DOHH2 (cell line): Measurements from ENCODE around the gene RDH11.

Experiments used
- H3F3A ChIP-seq: fragments of 200-600 bp; sonication (generic), shearing (Covaris generic); 2 replicates; pipeline ENCODE4 v1.6.0; 2016; ENCODE audit warnings: antibody characterized with exemption, mild to moderate bottlenecking; ENCODE audit not compliant: control insufficient read depth, insufficient read depth
- H3K27ac ChIP-seq: fragments of 200-600 bp; sonication (generic); 2 replicates; pipeline ENCODE4 v1.5.1; 2014; ENCODE audit warnings: low read depth, mild to moderate bottlenecking, low read length, moderate library complexity
- H3K27me3 ChIP-seq: fragments of 200-600 bp; sonication (generic); 2 replicates; pipeline ENCODE4 v1.6.1; 2014; ENCODE audit warnings: mild to moderate bottlenecking, low read length, mixed read lengths; ENCODE audit not compliant: control insufficient read depth
- H3K36me3 ChIP-seq: fragments of 200-600 bp; sonication (generic); 2 replicates; pipeline ENCODE4 v1.6.1; 2014; ENCODE audit warnings: mild to moderate bottlenecking, low read length, moderate library complexity, mixed read lengths; ENCODE audit not compliant: control insufficient read depth
- H3K4me1 ChIP-seq: fragments of 200-600 bp; sonication (generic); 2 replicates; pipeline ENCODE4 v1.6.1; 2014; ENCODE audit warnings: mild to moderate bottlenecking, low read length, mixed read lengths; ENCODE audit not compliant: control insufficient read depth
- H3K4me2 ChIP-seq: fragments of 200-600 bp; sonication (generic); 2 replicates; pipeline ENCODE4 v1.6.0; 2014; ENCODE audit warnings: mild to moderate bottlenecking, low read length, moderate library complexity
- H3K4me3 ChIP-seq: fragments of 200-600 bp; sonication (generic); 2 replicates; pipeline ENCODE4 v1.5.1; 2014; ENCODE audit warnings: mild to moderate bottlenecking, low read length, mixed read lengths
- H3K79me2 ChIP-seq: fragments of 200-600 bp; sonication (generic); 2 replicates; pipeline ENCODE4 v1.6.1; 2014; ENCODE audit warnings: mild to moderate bottlenecking, low read length, mixed read lengths; ENCODE audit not compliant: control insufficient read depth
- H3K9me2 ChIP-seq: fragments of 200-600 bp; sonication (generic); replicated peaks from 2 replicates; pipeline ENCODE4 v1.6.1; 2014; ENCODE audit warnings: mild to moderate bottlenecking, low read length, mixed read lengths; ENCODE audit not compliant: control insufficient read depth
- H3K9me3 ChIP-seq: fragments of 200-600 bp; sonication (generic); 2 replicates; pipeline ENCODE4 v1.6.1; 2014; ENCODE audit warnings: antibody characterized with exemption, low read length, mixed read lengths; ENCODE audit not compliant: control insufficient read depth, insufficient read depth
- H4K20me1 ChIP-seq: fragments of 200-600 bp; sonication (generic); 2 replicates; pipeline ENCODE4 v1.6.0; 2014; ENCODE audit warnings: low read depth, mild to moderate bottlenecking, antibody characterized with exemption, low read length, moderate library complexity; ENCODE audit not compliant: control insufficient read depth, insufficient read depth
- EZH2phosphoT487 ChIP-seq: fragments of 200-600 bp; sonication (generic); IDR thresholded peaks from 2 replicates; pipeline ENCODE4 v1.6.1; 2017; ENCODE audit warnings: borderline replicate concordance, mild to moderate bottlenecking, antibody characterized with exemption, low read length, moderate library complexity, mixed read lengths
- TF ChIP-seq, protein P1 (sequence below): fragments of 200-600 bp; sonication (generic); IDR thresholded peaks from one replicate; pipeline ENCODE4 v1.5.1; 2014; ENCODE audit warnings: antibody characterized with exemption, mild to moderate bottlenecking, low read depth, low read length; ENCODE audit not compliant: poor library complexity, severe bottlenecking

The RDH11 gene

DNA sequence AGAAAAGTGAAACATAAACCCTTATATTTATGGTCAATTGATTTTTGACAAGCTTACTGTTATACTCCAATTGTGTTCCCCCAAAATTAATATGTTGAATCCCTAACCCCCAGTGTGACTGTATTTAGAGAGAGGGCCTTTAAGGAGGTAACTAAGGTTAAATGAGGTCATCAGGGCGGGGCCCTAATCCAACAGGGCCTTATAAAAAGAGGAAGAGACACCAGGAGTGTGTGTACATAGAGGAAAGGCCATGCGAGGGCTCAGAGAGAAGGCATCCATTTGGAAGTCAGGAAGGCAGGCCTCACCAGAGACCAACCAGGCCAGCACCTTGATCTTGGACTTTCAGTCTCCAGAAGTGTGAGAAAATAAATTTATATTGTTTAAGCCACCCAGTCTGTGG lies 14.6 kb downstream of the RDH11 start:
- H3K4me2 ChIP-seq = no peak overlapping the region
- H3K4me1 ChIP-seq = peaks cover 10% of the 10 kb centered on the region
- H3K36me3 ChIP-seq = peaks cover 76% of the 10 kb centered on the region
- H4K20me1 ChIP-seq = no peaks in the 10 kb centered on the region
- no peaks in the 10 kb centered on the region for H3K27me3 ChIP-seq
- no peaks in the 10 kb centered on the region for H3K9me2 ChIP-seq
- TF ChIP-seq, protein P1, sequence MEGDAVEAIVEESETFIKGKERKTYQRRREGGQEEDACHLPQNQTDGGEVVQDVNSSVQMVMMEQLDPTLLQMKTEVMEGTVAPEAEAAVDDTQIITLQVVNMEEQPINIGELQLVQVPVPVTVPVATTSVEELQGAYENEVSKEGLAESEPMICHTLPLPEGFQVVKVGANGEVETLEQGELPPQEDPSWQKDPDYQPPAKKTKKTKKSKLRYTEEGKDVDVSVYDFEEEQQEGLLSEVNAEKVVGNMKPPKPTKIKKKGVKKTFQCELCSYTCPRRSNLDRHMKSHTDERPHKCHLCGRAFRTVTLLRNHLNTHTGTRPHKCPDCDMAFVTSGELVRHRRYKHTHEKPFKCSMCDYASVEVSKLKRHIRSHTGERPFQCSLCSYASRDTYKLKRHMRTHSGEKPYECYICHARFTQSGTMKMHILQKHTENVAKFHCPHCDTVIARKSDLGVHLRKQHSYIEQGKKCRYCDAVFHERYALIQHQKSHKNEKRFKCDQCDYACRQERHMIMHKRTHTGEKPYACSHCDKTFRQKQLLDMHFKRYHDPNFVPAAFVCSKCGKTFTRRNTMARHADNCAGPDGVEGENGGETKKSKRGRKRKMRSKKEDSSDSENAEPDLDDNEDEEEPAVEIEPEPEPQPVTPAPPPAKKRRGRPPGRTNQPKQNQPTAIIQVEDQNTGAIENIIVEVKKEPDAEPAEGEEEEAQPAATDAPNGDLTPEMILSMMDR = no peak
- no peak for TF ChIP-seq EZH2phosphoT487
- H3K9me3 ChIP-seq = no peaks in the 10 kb centered on the region
- no peaks in the 10 kb centered on the region for H3K79me2 ChIP-seq
- peaks cover 10% of the 10 kb centered on the region for H3F3A ChIP-seq
- no peak overlapping the region for H3K27ac ChIP-seq
- H3K4me3 ChIP-seq = no peak overlapping the region

DNA sequence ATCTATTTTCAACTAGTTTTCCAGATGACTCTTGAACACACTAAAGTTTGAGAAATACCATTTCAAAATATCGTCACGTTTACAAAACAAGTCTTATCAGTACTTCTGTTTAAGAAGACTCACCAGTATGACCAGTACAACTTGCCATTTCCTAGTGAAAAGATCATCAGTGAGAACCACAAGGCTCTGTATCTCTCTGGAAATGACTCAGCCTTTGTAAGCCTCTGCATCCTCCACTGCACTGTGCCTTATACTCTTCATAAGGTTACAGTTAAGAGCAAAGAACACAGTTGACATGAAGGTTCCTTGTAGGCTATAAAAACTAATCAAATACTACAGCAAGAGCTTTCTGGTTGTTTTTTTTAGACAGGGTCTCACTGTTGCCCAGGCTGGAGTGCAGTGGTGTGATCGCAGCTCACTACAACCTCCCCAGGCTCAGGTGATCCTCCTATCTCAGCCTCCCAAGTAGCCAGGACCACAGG lies 15.4 kb downstream of the RDH11 start:
- Histone ChIP-seq H3K27me3 (no peaks in the 10 kb centered on the region), H3K27ac (no peak overlapping the region), H3K79me2 (no peaks in the 10 kb centered on the region), H3K4me2 (no peak overlapping the region), H3K9me3 (no peaks in the 10 kb centered on the region), H3F3A (peaks cover 10% of the 10 kb centered on the region), H3K4me3 (no peak overlapping the region), H3K9me2 (no peaks in the 10 kb centered on the region), H4K20me1 (no peaks in the 10 kb centered on the region), H3K4me1 (peaks cover 14% of the 10 kb centered on the region), H3K36me3 (peaks cover 70% of the 10 kb centered on the region)
- TF ChIP-seq, protein P1 = no peak
- no peak for TF ChIP-seq EZH2phosphoT487

DNA sequence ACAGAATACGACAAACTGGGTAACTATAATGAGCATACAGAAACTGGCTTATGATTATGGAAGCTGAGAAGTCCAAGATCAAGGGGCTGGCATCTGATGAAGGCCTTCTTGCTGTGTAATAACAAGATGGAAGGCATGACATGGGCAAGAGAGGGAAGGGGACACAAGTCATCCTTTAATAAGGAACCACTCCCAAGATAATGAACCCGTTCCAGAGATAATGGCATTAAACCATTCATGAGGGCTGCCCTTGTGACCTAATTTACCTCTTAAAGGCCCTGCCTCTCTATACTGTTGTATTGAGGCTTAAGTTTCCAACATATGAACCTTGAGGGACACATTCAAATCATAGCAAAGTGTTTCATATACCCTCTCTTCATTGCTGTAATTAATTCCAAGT lies 16.6 kb downstream of the RDH11 start:
- no peaks in the 10 kb centered on the region for H3K9me2 ChIP-seq
- H3F3A ChIP-seq = peaks cover 6% of the 10 kb centered on the region
- TF ChIP-seq, protein P1 = no peak
- TF ChIP-seq EZH2phosphoT487 = no peak
- no peak overlapping the region for H3K4me3 ChIP-seq
- peaks cover 17% of the 10 kb centered on the region for H3K4me1 ChIP-seq
- no peak overlapping the region for H3K4me2 ChIP-seq
- H3K79me2 ChIP-seq = peaks cover 6% of the 10 kb centered on the region
- H4K20me1 ChIP-seq = no peaks in the 10 kb centered on the region
- no peaks in the 10 kb centered on the region for H3K27me3 ChIP-seq
- no peaks in the 10 kb centered on the region for H3K9me3 ChIP-seq
- H3K27ac ChIP-seq = no peak overlapping the region
- H3K36me3 ChIP-seq = peaks cover 61% of the 10 kb centered on the region

DNA sequence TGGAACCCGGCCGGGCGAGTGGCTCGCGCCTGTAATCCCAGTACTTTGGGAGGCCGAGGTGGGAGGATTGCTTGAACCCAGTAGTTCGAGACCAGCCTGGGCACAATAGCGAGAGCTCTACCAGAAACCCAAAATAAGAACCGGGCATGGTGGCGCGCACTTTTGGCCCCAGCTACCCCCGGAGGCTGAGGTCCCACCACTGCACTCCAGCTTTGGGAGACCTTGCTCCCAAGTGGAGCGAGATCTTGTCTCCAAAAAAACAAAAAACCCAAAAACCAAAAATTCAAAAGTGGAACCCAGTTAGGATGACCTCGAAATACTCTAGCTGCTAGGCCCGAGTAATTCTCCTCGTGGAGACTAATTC lies 20.4 kb downstream of the RDH11 start:
- peaks cover 31% of the 10 kb centered on the region for H3K4me1 ChIP-seq

More for the DNA sequence above, 20.4 kb downstream of the RDH11 start:
- H3K9me3 ChIP-seq = no peaks in the 10 kb centered on the region
- H3K79me2 ChIP-seq = peaks cover 42% of the 10 kb centered on the region
- H4K20me1 ChIP-seq = peaks cover 6% of the 10 kb centered on the region; the same call in 1 of the 2 replicates
- H3K9me2 ChIP-seq = no peaks in the 10 kb centered on the region
- TF ChIP-seq, protein P1 = no peak
- no peak for TF ChIP-seq EZH2phosphoT487
- no peaks in the 10 kb centered on the region for H3K27me3 ChIP-seq
- peaks cover 6% of the 10 kb centered on the region for H3F3A ChIP-seq
- H3K27ac ChIP-seq = peak overlapping the region; percentile 61; the same call in 1 of the 2 replicates
- peak overlapping the region; percentile 88 for H3K4me2 ChIP-seq
- peaks cover 29% of the 10 kb centered on the region for H3K36me3 ChIP-seq
- peak overlapping the region; percentile 95 for H3K4me3 ChIP-seq
